M059J (cell line): ENCODE data around the gene CXCL5. TPM values are rescaled to one million over a fixed set of nuclear protein-coding genes. Genes with fewer than 3 reads are reported as not detected.
"Not testable (repeated sequence)": the region's sequence is repeated elsewhere in the genome, so short reads cannot be mapped to it uniquely, and the experiment has no call there.

Experiments used
- DNase-seq: peaks from one replicate; pipeline ENCODE4 v3.0.0-alpha.2; 2012; ENCODE audit warnings: low read depth
- total RNA-seq: library from RNA; depleted of rRNA; stranded (reverse); fragments of >200 nt; shearing (Covaris generic); gene quantifications from 2 replicates; pipeline ENCODE4 v1.2.3, GENCODE V29; 2014; rRNA removed

Gene CXCL5
- total RNA-seq, 1 experiment from 2014 or later, result 0.74 TPM

DNA sequence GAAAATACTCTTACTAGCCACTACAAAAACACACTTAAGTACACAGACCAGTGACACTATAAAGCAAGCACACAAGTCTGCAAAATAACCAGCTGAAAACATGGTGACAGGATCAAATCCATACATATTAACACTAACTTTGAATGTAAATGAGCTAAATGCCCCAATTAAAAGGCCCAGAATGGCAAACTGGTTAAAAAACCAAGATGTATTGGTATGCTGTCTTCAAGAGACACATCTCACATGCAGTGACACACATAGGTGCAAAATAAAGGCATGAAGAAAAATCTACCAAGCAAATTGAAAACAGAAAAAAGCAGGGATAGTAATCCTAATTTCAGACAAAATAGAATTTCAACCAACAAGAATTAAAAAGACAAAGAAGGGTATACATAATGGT, 27.5 kb downstream of the CXCL5 start:
- no peak for DNase-seq

DNA sequence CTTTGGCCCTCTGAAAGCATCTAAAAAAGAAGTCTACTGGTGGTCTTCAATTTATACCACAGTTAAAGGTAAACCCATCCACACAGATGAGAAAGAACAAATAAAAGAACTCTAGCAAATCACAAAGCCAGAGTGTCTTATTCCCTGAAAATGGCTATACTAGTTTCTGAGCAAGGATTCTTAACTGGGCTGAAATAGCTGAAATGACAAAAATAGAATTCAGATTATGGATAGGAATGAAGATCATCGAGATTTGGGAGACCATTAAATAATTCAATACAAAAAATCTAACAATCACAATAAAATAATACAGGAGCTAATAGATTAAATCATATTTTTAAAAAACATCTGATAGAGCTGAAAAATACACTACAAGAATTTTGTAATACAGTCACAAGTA, 28.5 kb downstream of the CXCL5 start:
- no peak for DNase-seq

DNA sequence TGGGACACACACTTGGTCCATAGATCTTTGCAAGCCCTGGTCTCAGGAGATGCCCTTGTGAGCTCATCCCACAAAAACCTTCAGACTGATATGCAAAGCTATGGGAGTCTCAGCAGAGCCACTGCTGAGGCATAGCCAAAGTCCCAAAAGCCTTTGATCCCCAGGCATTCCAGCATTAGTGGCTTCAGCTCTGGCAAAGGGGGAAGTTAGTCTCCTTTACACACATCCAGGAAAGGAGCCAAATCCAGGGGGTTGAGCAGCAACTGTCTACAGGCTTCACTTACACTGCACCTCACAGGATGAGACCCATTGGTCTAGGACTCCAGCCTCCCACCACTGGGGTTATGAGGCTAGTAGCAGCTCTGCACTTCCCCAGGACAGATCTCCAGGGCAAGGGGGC, 30.6 kb downstream of the CXCL5 start:
- no peak for DNase-seq

DNA sequence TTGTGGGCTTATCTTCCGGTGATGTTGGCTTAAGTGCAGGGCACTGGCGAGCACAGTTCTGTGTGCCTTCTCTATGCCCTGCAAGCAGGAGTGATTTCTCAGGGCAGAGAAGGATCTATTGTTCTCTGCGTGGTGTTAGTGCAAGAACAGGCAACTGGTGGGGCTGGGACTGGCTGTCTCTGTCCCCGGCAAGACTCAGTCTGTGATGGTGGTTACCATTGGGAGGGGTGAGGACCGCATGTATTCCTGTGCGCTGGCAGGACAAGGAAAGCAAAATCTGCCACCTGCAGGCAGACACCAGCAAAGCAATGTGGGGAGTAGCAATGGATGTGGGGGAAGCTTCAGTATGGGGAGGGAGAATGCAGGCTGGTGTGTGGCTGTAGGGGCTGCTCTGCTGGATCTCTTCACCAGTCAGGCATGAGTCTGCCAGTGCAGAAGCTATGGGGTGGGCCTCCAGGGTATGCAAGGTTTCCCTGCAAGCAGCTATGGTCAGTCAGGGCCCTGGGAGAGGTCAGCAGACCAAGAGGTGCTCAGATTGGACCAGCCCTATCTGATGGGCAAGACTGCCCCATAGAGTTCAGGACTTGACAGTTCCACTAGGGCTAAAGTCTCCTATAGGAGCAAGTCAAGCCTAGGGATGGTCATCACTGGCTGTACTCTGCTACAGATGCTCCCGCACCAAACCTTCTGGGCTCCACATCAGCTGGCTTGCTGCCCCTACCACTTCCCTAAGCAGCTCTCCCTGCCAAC, 33.4 kb downstream of the CXCL5 start:
- DNase-seq, result peak; percentile 12

DNA sequence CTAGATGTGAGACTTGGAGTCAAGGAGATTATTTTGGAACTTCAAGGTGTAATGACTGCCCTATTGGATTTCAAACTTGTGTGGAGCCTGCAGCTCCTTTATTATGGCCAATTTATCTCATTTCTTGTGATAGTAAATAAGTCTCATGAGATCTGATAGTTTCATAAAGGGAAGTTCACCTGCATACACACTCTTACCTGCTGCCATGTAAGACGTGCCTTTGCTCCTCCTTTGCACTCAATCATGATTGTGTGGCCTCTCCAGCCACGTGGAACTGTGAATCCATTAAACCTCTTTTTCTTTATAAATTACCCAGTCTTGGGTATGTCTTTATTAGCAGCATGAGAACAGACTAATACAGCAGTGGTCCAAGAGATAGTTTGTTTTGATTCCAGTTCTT, 35.8 kb downstream of the CXCL5 start:
- DNase-seq, result no peak

DNA sequence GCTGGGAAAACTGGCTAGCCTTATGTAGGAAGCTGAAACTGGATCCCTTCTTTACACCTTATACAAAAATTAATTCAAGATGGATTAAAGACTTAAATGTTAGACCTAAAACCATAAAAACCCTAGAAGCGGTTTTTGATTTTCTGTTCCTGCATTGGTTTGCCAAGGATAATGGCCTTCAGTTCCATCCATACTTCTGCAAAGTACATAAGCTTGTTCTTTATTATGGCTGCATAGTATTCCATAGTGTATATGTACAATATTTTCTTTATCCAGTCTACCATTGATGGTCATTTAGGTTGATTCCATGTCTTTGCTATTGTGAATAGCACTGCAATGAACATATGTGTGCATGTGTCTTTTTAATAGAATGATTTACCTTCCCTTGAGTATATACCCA, 39.4 kb downstream of the CXCL5 start:
- DNase-seq, result not testable (repeated sequence)

DNA sequence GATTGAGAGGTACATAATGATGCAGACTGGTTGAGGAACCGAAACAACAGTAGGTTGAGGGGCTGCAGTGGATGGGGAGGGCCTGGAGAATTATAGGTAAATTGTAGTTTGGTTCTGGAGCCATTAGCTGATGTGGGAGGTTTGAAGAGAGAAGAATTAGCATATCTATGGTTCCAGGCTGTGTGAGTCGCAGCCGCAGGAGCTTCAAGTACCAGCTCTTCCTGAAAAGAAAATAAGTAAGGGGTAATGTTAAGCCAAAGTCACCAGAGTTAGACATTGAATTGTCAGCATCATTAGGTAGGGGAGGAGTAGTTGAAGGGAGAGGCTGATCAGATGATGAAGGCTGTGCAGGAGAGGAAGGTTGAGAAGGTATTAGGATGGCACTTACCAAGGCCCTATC, 46.1 kb downstream of the CXCL5 start:
- no peak for DNase-seq

DNA sequence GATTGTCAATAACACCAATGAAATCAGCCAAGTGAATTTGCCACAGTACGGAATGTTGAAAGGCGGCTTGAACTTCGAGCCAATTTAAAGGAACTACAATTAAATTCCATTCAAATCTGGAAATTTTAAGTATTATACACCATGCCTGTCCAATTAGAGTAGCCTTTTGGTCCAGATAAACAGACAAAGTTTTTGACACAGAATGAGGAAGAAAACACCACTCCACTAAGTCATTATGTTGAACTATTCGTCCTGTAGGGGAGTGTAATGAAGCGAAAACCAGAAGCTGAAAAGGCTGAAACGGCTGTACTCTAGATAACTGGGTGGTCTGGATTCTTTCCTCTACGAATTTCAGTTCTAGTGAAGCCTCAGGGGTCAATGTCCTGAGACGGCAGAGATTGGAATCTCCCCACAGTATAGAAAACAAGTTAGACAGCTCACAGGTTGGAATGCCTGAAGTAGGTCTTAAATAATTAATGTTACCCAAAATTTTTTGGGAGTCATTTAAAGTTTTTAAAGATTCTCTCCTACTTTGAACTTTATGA, 48.0 kb downstream of the CXCL5 start:
- not testable (repeated sequence) for DNase-seq

DNA sequence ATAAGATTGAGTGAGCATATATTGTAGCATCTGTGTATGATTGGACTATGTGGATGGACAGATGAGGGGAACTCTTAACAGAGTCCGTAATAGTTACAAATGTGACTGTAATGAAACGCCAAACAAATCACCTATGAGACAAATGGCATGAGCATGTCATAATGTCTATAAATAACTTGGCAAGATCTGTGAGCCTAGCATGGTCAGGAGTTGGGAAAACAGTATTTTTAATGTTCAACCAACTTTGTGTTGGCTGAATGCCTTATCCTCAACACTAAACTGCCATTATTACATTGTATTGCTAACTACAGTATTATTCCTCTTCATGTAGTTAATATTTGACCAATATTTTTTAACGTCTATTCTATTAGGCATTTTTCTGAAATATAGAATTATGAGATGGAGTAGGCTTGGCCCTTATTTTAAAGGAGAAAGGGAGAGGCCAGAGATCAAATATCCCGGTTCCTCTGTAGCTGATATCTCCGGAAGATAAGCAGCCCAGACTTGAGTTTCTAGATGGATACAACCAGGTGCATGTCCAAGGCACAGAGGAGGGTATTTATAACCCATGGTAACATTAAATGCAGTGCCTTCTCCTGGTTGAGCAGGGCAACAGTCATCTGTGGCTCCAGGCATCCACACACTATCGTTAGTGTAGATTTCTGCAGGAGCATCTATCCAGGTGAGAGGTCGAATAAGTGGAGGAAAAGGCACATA, 49.3 kb downstream of the CXCL5 start:
- no peak for DNase-seq

DNA sequence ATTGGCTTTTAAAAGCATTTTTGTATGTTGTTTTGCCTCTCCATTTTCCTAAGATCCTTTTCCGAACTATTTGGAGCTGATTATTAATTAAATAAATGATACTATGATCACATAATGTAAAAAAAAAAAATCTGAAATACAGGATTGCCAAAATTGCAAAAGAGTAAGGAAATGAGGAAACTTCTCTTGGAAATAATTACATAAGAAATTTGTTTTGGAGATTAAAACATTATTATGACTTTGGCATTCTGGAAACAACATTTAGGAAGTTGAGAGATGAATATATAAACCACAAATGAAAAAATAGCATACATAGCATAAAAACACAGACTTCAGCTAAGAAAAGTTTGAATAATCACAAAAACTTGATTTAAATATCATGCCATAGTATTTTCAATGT, 50.2 kb downstream of the CXCL5 start:
- DNase-seq, result no peak

DNA sequence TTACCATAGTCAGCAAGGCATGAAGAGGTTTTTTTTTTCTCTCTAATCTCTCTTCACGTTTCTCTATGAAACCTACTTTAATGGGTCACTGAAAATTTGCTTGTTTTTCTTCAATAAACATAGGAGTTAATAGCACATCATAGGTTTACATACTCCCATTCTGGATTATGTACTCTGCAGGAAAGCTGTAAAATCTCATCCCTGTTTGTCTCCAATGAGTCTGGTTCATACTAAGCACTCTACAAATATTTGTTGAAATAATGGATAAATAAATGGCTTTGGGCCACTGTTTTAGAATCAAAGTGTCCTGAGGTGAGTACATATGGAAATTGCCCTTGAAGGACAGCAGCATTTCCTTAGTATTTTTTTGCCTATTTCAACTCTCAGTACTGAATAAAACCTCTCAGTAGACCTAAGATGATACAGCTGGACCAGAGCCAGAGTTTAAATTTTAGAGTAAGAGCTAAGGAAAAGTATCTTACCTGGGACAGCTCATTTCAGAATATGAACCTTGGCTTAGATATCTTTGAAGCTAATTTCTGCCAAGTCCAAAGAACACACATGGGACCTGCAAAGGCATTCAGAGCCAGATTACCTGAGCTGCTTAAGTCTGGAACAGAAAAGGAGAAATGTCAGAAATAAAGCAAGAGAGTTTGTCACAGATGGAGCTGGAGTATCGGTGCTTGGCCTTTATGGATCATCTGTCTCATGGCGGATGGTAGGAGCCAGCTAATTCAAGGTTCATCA, 51.1 kb downstream of the CXCL5 start:
- no peak for DNase-seq

DNA sequence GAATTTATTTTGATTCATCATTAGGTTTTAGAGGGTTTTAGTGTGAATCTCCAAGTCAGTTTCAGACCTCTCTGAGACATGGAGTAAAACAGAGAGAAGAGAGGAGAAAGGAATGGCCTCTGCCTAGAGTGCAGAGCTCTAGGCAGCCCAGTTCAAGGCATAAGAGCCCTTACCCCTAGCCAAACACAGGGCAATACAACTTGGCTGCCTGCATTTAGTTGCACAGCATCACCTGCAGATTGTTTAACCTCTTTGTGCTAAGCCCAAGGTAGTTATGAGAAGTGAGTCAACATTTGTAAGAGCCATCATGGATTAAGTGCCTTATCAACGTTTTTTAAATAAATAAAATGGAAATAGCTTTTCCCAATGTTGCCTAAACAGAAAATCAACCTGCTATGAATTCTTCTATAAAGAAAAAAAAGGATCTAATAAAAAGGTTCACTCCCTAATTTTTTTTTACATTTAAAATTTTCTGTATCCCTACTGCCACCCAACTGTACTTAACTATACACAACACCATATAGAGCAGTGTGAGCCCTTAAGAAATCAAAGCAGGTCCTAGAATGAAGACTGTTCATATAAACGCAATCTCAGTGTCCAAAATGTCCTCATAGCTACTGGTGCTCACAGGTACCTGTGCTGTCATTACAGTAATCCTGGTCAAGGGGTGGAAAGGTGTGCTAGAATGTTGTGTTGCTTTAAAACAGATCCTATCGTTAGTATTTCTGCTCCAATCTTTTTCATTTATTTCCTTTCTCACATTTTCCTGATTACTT, 52.6 kb downstream of the CXCL5 start:
- no peak for DNase-seq

Other genes starting within 250 kb of the CXCL5 start
- 0.15 TPM in 2 replicates for gene CXCL6, start 162.0 kb downstream of the CXCL5 start, total RNA-seq
- not detected in 2 replicates for gene PF4V1, start 145.4 kb downstream of the CXCL5 start, total RNA-seq
- gene CXCL1, start 129.3 kb downstream of the CXCL5 start, total RNA-seq, result 5.7 and 5.8 TPM in 2 replicates
- not detected in 2 replicates for gene PF4, start 16.6 kb downstream of the CXCL5 start, total RNA-seq
- gene PPBP, start 10.5 kb downstream of the CXCL5 start, total RNA-seq, result not detected in 2 replicates
- gene CXCL3, start 40.0 kb upstream of the CXCL5 start, total RNA-seq, result 0.81 and 6.3 TPM in 2 replicates
- gene CXCL2, start 100.5 kb upstream of the CXCL5 start, total RNA-seq, result not detected in 2 replicates
- gene MTHFD2L, start 159.4 kb upstream of the CXCL5 start, total RNA-seq, result 4.4 and 8.9 TPM in 2 replicates